ENCODE results near the gene DYNLT2. TPM values are rescaled to one million over a fixed set of nuclear protein-coding genes. Genes with fewer than 3 reads are reported as not detected.

DYNLT2 gene
- polyA plus RNA-seq, 1 of the 3 experiments (the other 2 are of a cell fraction): 0.81 TPM

GRCh38 chr6:169785566-169785965 is 34.2 kb upstream of the DYNLT2 start:
- H2AFZ ChIP-seq (ENCODE audit: low read depth): no peak overlapping the region
- no peaks in the 10 kb centered on the region for H3K79me2 ChIP-seq (ENCODE audit: insufficient read depth)
- CTCF ChIA-PET: interaction anchor here (0.9 kb wide), 1 partner anchor 731 kb away, joined by 3 read pairs; no protein-coding TSS in a partner anchor
- H3K9me2 ChIP-seq: no peaks in the 10 kb centered on the region
- H3K9ac ChIP-seq: no peak overlapping the region
- no peak overlapping the region for H3K4me2 ChIP-seq
- peaks cover 0 to 7% of the 10 kb centered on the region in 2 experiments; a peak in 1 of 4 replicates for H3K4me1 ChIP-seq (ENCODE audit: control insufficient read depth in 1 of 2, insufficient read depth in 2 of 2, low read depth in 1 of 2, low read length in 1 of 2)
- 96% methylated on average over 8 of the region's 9 CpGs for WGBS (ENCODE audit: low lambda C conversion rate)
- no peaks in the 10 kb centered on the region for H4K20me1 ChIP-seq (ENCODE audit: insufficient read depth)
- peaks cover 0 to 7% of the 10 kb centered on the region in 2 experiments for H3K36me3 ChIP-seq (replicated peaks in 1 of 2; ENCODE audit: control insufficient read depth in 1 of 2, insufficient read depth in 2 of 2, low read length in 1 of 2)
- H3K27ac ChIP-seq (ENCODE audit: low read depth in 2 of 2, low read length in 1 of 2): no peak overlapping the region
- POLR2A ChIA-PET: no interaction called here
- no peak for TF ChIP-seq GATA2 (CRISPR knock-in tag; IDR thresholded peaks at IDR 0.05)
- TF ChIP-seq MAX (IDR thresholded peaks at IDR 0.05; ENCODE audit: low read depth): no peak
- no peak for TF ChIP-seq SIN3A (IDR thresholded peaks at IDR 0.05; ENCODE audit: borderline replicate concordance, low read depth, low read length)
- no peak for TF ChIP-seq JUND (IDR thresholded peaks at IDR 0.05)
- TF ChIP-seq GABPA (IDR thresholded peaks at IDR 0.05; ENCODE audit: low read depth): no peak
- no peak for TF ChIP-seq EP300 (IDR thresholded peaks at IDR 0.05; ENCODE audit: borderline replicate concordance in 1 of 2, low read depth in 1 of 2, low read length in 1 of 2)
- TF ChIP-seq RXRA (IDR thresholded peaks at IDR 0.05; ENCODE audit: borderline replicate concordance, low read depth): no peak
- TF ChIP-seq RFX5 (IDR thresholded peaks at IDR 0.05; ENCODE audit: low read length): no peak
- no peak for TF ChIP-seq ZBTB33 (IDR thresholded peaks at IDR 0.05; ENCODE audit: borderline replicate concordance, low read depth)
- TF ChIP-seq MEF2A (IDR thresholded peaks at IDR 0.05; ENCODE audit: borderline replicate concordance, low read depth): no peak
- TF ChIP-seq POLR2AphosphoS5 (IDR thresholded peaks at IDR 0.05; ENCODE audit: low read depth, low read length): no peak
- no peak for TF ChIP-seq FOSL2 (IDR thresholded peaks at IDR 0.05; ENCODE audit: borderline replicate concordance, low read depth)
- no peak for TF ChIP-seq RCOR1 (IDR thresholded peaks at IDR 0.05; ENCODE audit: low read length)
- TF ChIP-seq YY1 (IDR thresholded peaks at IDR 0.05; ENCODE audit: low read depth): no peak
- TF ChIP-seq SMC3 (IDR thresholded peaks at IDR 0.05; ENCODE audit: low read depth, low read length): no peak
- TF ChIP-seq MXI1 (IDR thresholded peaks at IDR 0.05; ENCODE audit: low read depth, low read length): no peak
- TF ChIP-seq USF1 (IDR thresholded peaks at IDR 0.05; ENCODE audit: borderline replicate concordance, low read depth): no peak
- TF ChIP-seq TCF12 (IDR thresholded peaks at IDR 0.05): no peak
- no peak for TF ChIP-seq ELF1 (IDR thresholded peaks at IDR 0.05)
- no peak for TF ChIP-seq RAD21 (IDR thresholded peaks at IDR 0.05; ENCODE audit: low read length)
- no peak overlapping the region for H3K4me3 ChIP-seq (ENCODE audit: low read depth in 2 of 2, low read length in 1 of 2)
- no peaks in the 10 kb centered on the region for H3K27me3 ChIP-seq (ENCODE audit: insufficient read depth)
- H3F3A ChIP-seq (replicated peaks; ENCODE audit: insufficient read depth): no peaks in the 10 kb centered on the region
- no peaks in the 10 kb centered on the region for H3K9me3 ChIP-seq
- DNase-seq: no peak
